ENCODE measurements around the gene ATP5PB. TPM values are rescaled to one million over a fixed set of nuclear protein-coding genes. Genes with fewer than 3 reads are reported as not detected.

ATP5PB gene
- polyA plus RNA-seq, 1 donor (not counting 4 experiments of a cell fraction or from before 2014, with no cell fraction given) = 539 TPM

- no peak for DNase-seq (ENCODE audit: low read depth, low spot score)
- Histone ChIP-seq H2AFZ (ENCODE audit: control insufficient read depth, low read length) (no peak overlapping the region), H3K4me3 (ENCODE audit: control insufficient read depth in 2 of 3, extremely low read depth in 1 of 3, insufficient read depth in 2 of 3, low read depth in 1 of 3, low read length in 3 of 3) (no peak overlapping the region), H3K4me1 (ENCODE audit: control insufficient read depth, extremely low read depth, insufficient read depth, low read length) (no peaks in the 10 kb centered on the region), H3K36me3 (ENCODE audit: control insufficient read depth in 2 of 2, extremely low read depth in 1 of 2, insufficient read depth in 2 of 2, low read length in 2 of 2) (peaks cover 0 to 1% of the 10 kb centered on the region in 2 experiments), H3K9me1 (ENCODE audit: control insufficient read depth, extremely low read depth, insufficient read depth, low read length) (no peaks in the 10 kb centered on the region), H3K27me3 (ENCODE audit: control insufficient read depth, extremely low read depth, insufficient read depth, low read length) (no peaks in the 10 kb centered on the region), H3K4me2 (ENCODE audit: control insufficient read depth, extremely low read depth, insufficient read depth, low read depth, low read length) (no peak overlapping the region), H4K20me1 (ENCODE audit: control insufficient read depth, extremely low read depth, insufficient read depth, low read length) (no peaks in the 10 kb centered on the region), H3K9me3 (ENCODE audit: control insufficient read depth, low read depth, low read length) (no peaks in the 10 kb centered on the region), H3K9ac (ENCODE audit: control insufficient read depth, extremely low read depth, insufficient read depth, low read length) (no peak overlapping the region), H3K27ac (ENCODE audit: control insufficient read depth, insufficient read depth, low read length) (no peak overlapping the region), H3K79me2 (ENCODE audit: control insufficient read depth, insufficient read depth, low read length) (no peaks in the 10 kb centered on the region)
- TF ChIP-seq CTCF (optimal IDR thresholded peaks at IDR 0.05 in 1 of 3, IDR thresholded peaks at IDR 0.05 in 1 of 3, conservative IDR thresholded peaks at IDR 0.05 in 1 of 3; ENCODE audit: extremely low read depth in 1 of 3, insufficient read depth in 2 of 3, low read length in 3 of 3) (no peak), EZH2 (IDR thresholded peaks at IDR 0.05; ENCODE audit: low read length) (no peak)
- no peak for FAIRE-seq
- dilution Hi-C loops (cut with MboI; ENCODE audit: extremely low pct_ligation_motif_present, low sequenced_read_pairs) = no loop called here
These were observed 19.4 kb downstream of the ATP5PB start for GRCh38 chr1:111468717-111469100.

GRCh38 chr1:111469539-111469938, 20.3 kb downstream of the ATP5PB start:
- no peak for FAIRE-seq
- dilution Hi-C loops (cut with MboI; ENCODE audit: extremely low pct_ligation_motif_present, low sequenced_read_pairs) = no loop called here
- no peak for DNase-seq (ENCODE audit: low read depth, low spot score)

More at GRCh38 chr1:111469539-111469938, 20.3 kb downstream of the ATP5PB start:
- Histone ChIP-seq H3K9ac (ENCODE audit: control insufficient read depth, extremely low read depth, insufficient read depth, low read length) (no peak overlapping the region), H3K9me1 (ENCODE audit: control insufficient read depth, extremely low read depth, insufficient read depth, low read length) (no peaks in the 10 kb centered on the region), H3K9me3 (ENCODE audit: control insufficient read depth, low read depth, low read length) (no peaks in the 10 kb centered on the region), H4K20me1 (ENCODE audit: control insufficient read depth, extremely low read depth, insufficient read depth, low read length) (no peaks in the 10 kb centered on the region), H3K36me3 (ENCODE audit: control insufficient read depth in 2 of 2, extremely low read depth in 1 of 2, insufficient read depth in 2 of 2, low read length in 2 of 2) (peaks cover 0 to 1% of the 10 kb centered on the region in 2 experiments), H3K27ac (ENCODE audit: control insufficient read depth, insufficient read depth, low read length) (no peak overlapping the region), H3K4me1 (ENCODE audit: control insufficient read depth, extremely low read depth, insufficient read depth, low read length) (no peaks in the 10 kb centered on the region), H3K79me2 (ENCODE audit: control insufficient read depth, insufficient read depth, low read length) (no peaks in the 10 kb centered on the region), H2AFZ (ENCODE audit: control insufficient read depth, low read length) (no peak overlapping the region), H3K4me2 (ENCODE audit: control insufficient read depth, extremely low read depth, insufficient read depth, low read depth, low read length) (no peak overlapping the region), H3K4me3 (ENCODE audit: control insufficient read depth in 2 of 3, extremely low read depth in 1 of 3, insufficient read depth in 2 of 3, low read depth in 1 of 3, low read length in 3 of 3) (no peak overlapping the region), H3K27me3 (ENCODE audit: control insufficient read depth, extremely low read depth, insufficient read depth, low read length) (no peaks in the 10 kb centered on the region)
- TF ChIP-seq CTCF (optimal IDR thresholded peaks at IDR 0.05 in 1 of 3, IDR thresholded peaks at IDR 0.05 in 1 of 3, conservative IDR thresholded peaks at IDR 0.05 in 1 of 3; ENCODE audit: extremely low read depth in 1 of 3, insufficient read depth in 2 of 3, low read length in 3 of 3) (no peak), EZH2 (IDR thresholded peaks at IDR 0.05; ENCODE audit: low read length) (no peak)
